ENCODE results near the gene PDE6G.

Gene PDE6G

DNA sequence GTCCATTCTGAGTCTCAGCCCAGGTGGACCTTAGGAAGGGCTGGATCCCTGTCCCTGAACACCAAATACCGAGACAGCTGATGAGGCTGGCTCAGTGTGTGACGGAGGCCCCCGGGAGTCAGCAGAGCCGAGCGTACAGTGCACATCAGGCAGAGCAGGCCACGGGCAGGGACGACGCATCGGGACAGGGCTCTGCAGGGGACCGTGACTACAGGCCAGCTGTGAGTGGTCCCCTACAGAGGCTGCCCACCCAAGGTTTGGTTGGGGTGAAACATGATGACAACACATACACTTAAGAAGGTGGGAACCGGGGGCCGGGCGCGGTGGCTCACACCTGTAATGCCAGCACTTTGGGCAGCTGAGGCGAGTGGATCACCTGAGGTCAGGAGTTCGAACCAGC is 16.6 kb upstream of the PDE6G start:
- Histone ChIP-seq H3K27ac (ENCODE audit: low read length) (no peak overlapping the region), H3K27me3 (ENCODE audit: low read depth, low read length) (no peaks in the 10 kb centered on the region), H3K36me3 (ENCODE audit: control insufficient read depth in 1 of 2, insufficient read depth in 2 of 2, low read length in 2 of 2) (peaks cover 12 to 50% of the 10 kb centered on the region in 2 donors), H3K9me3 (ENCODE audit: control insufficient read depth in 1 of 2, low read length in 2 of 2) (no peaks in the 10 kb centered on the region), H3K4me3 (ENCODE audit: low read depth in 1 of 2, low read length in 2 of 2) (no peak overlapping the region), H3K4me1 (ENCODE audit: control insufficient read depth in 1 of 2, insufficient read depth in 2 of 2, low read length in 2 of 2) (no peaks in the 10 kb centered on the region)

DNA sequence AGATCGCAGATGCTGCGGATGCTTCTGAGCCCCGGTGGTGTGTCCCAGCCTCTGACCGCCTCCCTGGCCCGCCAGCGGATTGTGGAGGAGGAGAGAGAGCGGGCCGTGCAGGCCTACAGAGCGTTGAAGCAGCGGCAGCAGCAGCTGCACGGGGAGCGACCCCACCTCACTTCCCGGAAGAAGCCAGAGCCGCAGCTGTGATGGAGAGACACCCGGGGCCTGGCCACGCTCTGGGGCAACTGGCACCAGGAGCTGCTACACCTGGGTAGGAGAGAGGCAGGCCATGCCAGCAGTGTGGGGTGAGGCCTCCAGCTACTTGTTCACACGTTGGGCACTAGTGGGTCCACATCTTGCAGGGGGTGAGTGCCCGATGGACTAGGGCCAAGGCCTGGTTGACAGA is 16.2 kb upstream of the PDE6G start:
- H3K4me1 ChIP-seq (ENCODE audit: control insufficient read depth in 1 of 2, insufficient read depth in 2 of 2, low read length in 2 of 2), result peaks cover 0 to 4% of the 10 kb centered on the region in 2 donors
- no peak overlapping the region for H3K27ac ChIP-seq (ENCODE audit: low read length)
- H3K4me3 ChIP-seq (ENCODE audit: low read depth in 1 of 2, low read length in 2 of 2), result no peak overlapping the region
- H3K27me3 ChIP-seq (ENCODE audit: low read depth, low read length), result no peaks in the 10 kb centered on the region
- H3K36me3 ChIP-seq (ENCODE audit: control insufficient read depth in 1 of 2, insufficient read depth in 2 of 2, low read length in 2 of 2), result peaks cover 12 to 50% of the 10 kb centered on the region in 2 donors
- H3K9me3 ChIP-seq (ENCODE audit: control insufficient read depth in 1 of 2, low read length in 2 of 2), result no peaks in the 10 kb centered on the region

DNA sequence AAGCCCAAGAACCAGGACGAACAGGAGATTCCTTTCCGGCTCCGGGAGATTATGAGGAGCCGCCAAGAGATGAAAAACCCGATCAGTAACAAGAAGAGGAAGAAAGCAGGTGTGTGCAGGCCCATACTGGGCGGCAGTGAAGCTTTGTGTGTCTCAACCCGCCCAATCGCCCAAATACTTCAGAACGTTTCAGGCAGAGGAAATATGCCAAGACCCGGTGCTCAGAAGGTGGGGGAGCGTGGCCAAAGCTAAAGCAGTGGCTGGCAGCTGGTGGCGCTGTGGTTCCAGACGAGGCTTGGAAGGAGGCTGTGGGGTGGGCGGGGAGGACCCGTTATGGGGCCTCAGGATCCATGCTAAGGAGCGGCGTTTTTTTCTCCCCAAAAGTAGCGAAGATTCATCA is 11.4 kb upstream of the PDE6G start:
- Histone ChIP-seq H3K27ac (ENCODE audit: low read length) (no peak overlapping the region), H3K4me3 (ENCODE audit: low read depth in 1 of 2, low read length in 2 of 2) (no peak overlapping the region), H3K27me3 (ENCODE audit: low read depth, low read length) (no peaks in the 10 kb centered on the region)

DNA sequence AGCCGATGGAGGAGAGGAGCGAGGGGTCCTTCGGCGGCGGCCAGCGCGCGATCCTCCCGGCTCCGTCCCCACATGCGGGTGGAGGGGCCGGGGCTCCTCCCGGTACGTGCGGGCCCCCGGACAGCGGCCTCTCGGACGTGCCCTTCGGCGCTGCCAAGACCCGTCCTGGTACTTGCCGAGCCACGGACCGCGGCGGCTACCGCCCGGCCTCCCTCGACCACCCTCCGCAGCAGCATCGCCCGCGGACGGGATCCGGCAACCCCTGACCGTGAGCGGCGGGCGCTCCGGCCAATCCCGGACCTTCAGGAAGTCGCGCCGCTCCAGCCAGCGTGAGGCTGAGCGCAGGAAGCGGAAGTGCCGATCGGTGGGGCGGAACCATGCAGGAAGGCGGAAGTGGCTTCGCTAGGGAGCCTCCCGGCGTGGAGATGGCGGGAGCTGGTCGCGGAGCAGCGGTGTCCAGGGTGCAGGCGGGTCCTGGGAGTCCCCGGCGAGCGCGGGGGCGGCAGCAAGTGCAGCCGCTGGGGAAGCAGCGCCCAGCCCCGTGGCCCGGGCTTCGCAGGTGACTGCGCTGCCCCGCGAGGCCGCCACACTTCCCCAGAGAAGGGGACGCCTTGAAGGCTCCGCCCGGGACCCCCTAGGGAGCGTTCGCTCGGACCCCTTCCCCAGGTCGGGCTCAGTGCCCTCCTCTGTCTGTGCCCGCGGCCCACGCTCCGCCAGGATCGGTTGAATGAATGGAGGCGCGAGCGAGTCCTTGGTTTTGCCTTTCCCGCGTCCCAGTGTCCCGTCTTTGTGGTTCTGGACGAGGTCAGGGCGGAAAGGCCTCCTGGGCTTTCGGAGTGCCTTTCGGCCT is 10.2 kb upstream of the PDE6G start, which contains the start of the genes CCDC137 and OXLD1:
Gene CCDC137, plus strand, starts transcription at position 396 of the 850 bp plus-strand sequence. Its CDS starts 30 bp downstream, at position 426.
Gene OXLD1, minus strand, starts transcription at position 264 of the 850 bp plus-strand sequence. Its CDS starts 28 bp downstream, at position 236.
- no peaks in the 10 kb centered on the region for H3K27me3 ChIP-seq (ENCODE audit: low read depth, low read length)
- peak within 1 kb of the TSS; percentile 95 to 99 for H3K4me3 ChIP-seq (ENCODE audit: low read depth in 1 of 2, low read length in 2 of 2)
- H3K4me1 ChIP-seq (ENCODE audit: control insufficient read depth in 1 of 2, insufficient read depth in 2 of 2, low read length in 2 of 2), result peaks cover 6 to 20% of the 10 kb centered on the region in 2 donors
- no peaks in the 10 kb centered on the region for H3K9me3 ChIP-seq (ENCODE audit: control insufficient read depth in 1 of 2, low read length in 2 of 2)
- H3K27ac ChIP-seq (ENCODE audit: low read length), result peak within 1 kb of the TSS; percentile 87
- H3K36me3 ChIP-seq (ENCODE audit: control insufficient read depth in 1 of 2, insufficient read depth in 2 of 2, low read length in 2 of 2), result peaks cover 4 to 21% of the 10 kb centered on the region in 2 donors

More for the DNA sequence above, 11.4 kb upstream of the PDE6G start:
- H3K4me1 ChIP-seq (ENCODE audit: control insufficient read depth in 1 of 2, insufficient read depth in 2 of 2, low read length in 2 of 2), result peaks cover 6 to 20% of the 10 kb centered on the region in 2 donors
- H3K36me3 ChIP-seq (ENCODE audit: control insufficient read depth in 1 of 2, insufficient read depth in 2 of 2, low read length in 2 of 2), result peaks cover 11 to 33% of the 10 kb centered on the region in 2 donors
- no peaks in the 10 kb centered on the region for H3K9me3 ChIP-seq (ENCODE audit: control insufficient read depth in 1 of 2, low read length in 2 of 2)

DNA sequence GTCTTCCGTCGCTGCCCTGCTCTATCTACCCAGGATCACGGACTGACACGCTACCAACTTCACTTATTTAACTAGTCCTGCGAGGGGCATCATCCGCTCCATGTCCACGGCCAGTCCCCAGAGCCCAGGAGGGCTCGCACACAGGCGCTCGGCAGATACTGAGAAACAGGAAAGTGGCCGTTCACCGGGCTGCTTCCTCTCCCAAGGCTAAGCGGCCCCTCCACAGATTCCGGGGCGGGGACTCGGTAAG is 9.7 kb upstream of the PDE6G start:
- Histone ChIP-seq H3K36me3 (ENCODE audit: control insufficient read depth in 1 of 2, insufficient read depth in 2 of 2, low read length in 2 of 2) (peaks cover 4 to 16% of the 10 kb centered on the region in 2 donors), H3K4me3 (ENCODE audit: low read depth in 1 of 2, low read length in 2 of 2) (peak overlapping the region; percentile 95 to 99), H3K27ac (ENCODE audit: low read length) (peak overlapping the region; percentile 87), H3K27me3 (ENCODE audit: low read depth, low read length) (no peaks in the 10 kb centered on the region), H3K9me3 (ENCODE audit: control insufficient read depth in 1 of 2, low read length in 2 of 2) (no peaks in the 10 kb centered on the region), H3K4me1 (ENCODE audit: control insufficient read depth in 1 of 2, insufficient read depth in 2 of 2, low read length in 2 of 2) (peaks cover 6 to 20% of the 10 kb centered on the region in 2 donors)

DNA sequence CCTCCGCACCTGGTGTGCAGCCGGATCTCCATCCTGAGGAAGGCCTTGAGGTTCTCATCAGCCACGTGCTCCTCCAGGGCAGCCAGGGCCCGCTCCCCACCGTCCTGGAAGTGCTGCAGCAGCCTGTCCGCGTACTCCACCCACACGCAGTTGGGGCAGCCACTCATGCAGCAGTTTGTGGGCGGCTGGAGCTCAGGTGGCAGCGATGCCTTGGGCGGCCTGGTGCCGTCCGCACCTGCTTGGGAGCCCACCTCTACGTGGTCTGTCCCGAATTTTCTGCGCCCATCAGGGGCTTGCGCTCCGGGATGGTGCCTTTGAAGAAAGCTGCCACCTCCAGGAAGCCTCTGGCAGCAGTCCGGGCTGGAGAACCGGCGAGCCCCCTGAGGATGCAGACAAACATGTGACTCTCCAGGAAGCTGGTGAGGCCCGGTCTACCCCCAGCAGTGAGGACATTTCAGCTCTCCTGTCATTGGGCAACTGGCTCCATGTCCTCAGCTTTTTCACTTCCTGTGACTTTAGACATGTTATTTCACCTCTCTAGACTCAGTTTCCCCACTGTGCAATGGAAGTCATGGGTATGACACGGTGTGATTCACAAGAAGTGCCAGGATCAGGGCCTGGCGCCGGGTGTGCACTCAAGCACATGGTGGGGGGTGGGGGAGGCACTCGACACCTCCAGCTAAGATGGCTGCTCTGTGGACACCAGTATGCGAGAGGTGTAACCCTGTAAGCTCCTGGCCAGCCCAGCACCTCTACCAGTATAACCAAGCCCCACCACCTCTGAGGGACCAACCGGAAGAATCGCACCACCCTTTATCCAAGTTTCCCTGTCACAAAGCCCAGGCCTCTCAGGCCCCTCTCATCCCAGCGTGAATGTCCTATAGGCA is 9.1 kb upstream of the PDE6G start:
- Histone ChIP-seq H3K27me3 (ENCODE audit: low read depth, low read length) (no peaks in the 10 kb centered on the region), H3K9me3 (ENCODE audit: control insufficient read depth in 1 of 2, low read length in 2 of 2) (no peaks in the 10 kb centered on the region), H3K4me1 (ENCODE audit: control insufficient read depth in 1 of 2, insufficient read depth in 2 of 2, low read length in 2 of 2) (peaks cover 6 to 20% of the 10 kb centered on the region in 2 donors), H3K36me3 (ENCODE audit: control insufficient read depth in 1 of 2, insufficient read depth in 2 of 2, low read length in 2 of 2) (peaks cover 4 to 13% of the 10 kb centered on the region in 2 donors), H3K27ac (ENCODE audit: low read length) (peak overlapping the region; percentile 87), H3K4me3 (ENCODE audit: low read depth in 1 of 2, low read length in 2 of 2) (peak overlapping the region; percentile 95 to 99)

DNA sequence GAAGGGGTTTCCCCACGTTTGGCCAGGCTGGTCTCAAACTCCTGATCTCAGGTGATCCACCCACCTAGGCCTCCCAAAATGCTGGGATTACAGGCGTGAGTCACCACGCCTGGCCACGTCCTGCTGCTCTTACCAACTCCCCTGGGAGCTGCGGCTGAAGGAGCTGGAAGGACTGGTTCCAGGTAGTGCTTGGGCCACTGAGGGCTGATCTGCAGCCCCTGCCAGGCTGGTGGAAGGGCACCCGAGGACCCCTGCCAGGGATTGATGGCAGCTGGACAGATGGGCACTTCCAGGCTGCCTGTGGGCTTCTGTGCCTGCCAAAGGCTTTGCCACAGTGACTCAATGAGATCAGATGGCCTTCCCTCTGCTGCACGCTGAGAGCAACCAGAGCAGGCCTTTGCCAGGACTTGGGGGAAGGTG is 7.7 kb upstream of the PDE6G start:
- Histone ChIP-seq H3K36me3 (ENCODE audit: control insufficient read depth in 1 of 2, insufficient read depth in 2 of 2, low read length in 2 of 2) (no peaks in the 10 kb centered on the region), H3K27ac (ENCODE audit: low read length) (no peak overlapping the region), H3K27me3 (ENCODE audit: low read depth, low read length) (no peaks in the 10 kb centered on the region), H3K9me3 (ENCODE audit: control insufficient read depth in 1 of 2, low read length in 2 of 2) (no peaks in the 10 kb centered on the region), H3K4me3 (ENCODE audit: low read depth in 1 of 2, low read length in 2 of 2) (no peak overlapping the region), H3K4me1 (ENCODE audit: control insufficient read depth in 1 of 2, insufficient read depth in 2 of 2, low read length in 2 of 2) (peaks cover 6 to 20% of the 10 kb centered on the region in 2 donors)

DNA sequence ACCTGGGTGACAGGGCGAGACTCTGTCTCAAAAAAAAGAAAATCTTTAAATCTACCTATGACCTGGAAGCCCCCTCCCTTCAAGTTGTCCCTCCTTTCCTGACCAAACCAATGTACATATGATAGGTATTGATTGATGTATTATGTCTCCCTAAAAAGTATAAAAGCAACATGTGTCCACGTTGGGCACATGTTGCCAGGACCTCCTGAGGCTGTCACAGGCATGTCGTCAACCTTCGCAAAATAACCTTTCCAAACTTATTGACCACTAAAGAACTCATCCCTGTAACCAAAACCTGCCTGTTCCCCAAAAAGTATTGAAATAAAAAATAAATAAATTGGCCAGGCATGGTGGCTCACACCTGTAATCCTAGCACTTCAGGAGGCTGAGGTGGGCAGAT is 5.7 kb upstream of the PDE6G start:
- no peaks in the 10 kb centered on the region for H3K27me3 ChIP-seq (ENCODE audit: low read depth, low read length)
- no peaks in the 10 kb centered on the region for H3K9me3 ChIP-seq (ENCODE audit: control insufficient read depth in 1 of 2, low read length in 2 of 2)
- H3K36me3 ChIP-seq (ENCODE audit: control insufficient read depth in 1 of 2, insufficient read depth in 2 of 2, low read length in 2 of 2), result no peaks in the 10 kb centered on the region
- H3K27ac ChIP-seq (ENCODE audit: low read length), result no peak overlapping the region
- H3K4me3 ChIP-seq (ENCODE audit: low read depth in 1 of 2, low read length in 2 of 2), result no peak overlapping the region
- peaks cover 6 to 13% of the 10 kb centered on the region in 2 donors for H3K4me1 ChIP-seq (ENCODE audit: control insufficient read depth in 1 of 2, insufficient read depth in 2 of 2, low read length in 2 of 2)

DNA sequence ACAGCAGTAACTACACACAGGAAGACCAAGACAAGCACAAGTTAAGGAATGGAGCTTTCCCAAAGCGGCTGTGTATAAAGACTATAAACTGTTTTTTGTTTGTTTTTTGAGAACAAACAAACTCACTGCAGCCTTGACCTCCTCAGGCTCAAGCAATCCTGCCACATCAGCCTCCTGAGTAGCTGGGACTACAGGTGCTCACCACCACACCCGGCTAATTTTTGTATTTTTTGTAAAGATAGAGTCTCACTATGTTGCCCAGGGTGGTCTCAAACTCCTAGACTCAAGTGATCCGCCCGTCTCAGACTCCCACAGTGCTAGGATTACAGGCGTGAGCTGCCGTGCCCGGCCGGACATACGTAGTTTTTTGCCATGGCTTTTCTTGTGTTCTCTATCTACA is 4.1 kb upstream of the PDE6G start:
- H3K36me3 ChIP-seq (ENCODE audit: control insufficient read depth in 1 of 2, insufficient read depth in 2 of 2, low read length in 2 of 2), result no peaks in the 10 kb centered on the region
- no peak overlapping the region for H3K27ac ChIP-seq (ENCODE audit: low read length)
- no peaks in the 10 kb centered on the region for H3K27me3 ChIP-seq (ENCODE audit: low read depth, low read length)
- H3K4me1 ChIP-seq (ENCODE audit: control insufficient read depth in 1 of 2, insufficient read depth in 2 of 2, low read length in 2 of 2), result peaks cover 2 to 5% of the 10 kb centered on the region in 2 donors
- no peaks in the 10 kb centered on the region for H3K9me3 ChIP-seq (ENCODE audit: control insufficient read depth in 1 of 2, low read length in 2 of 2)
- no peak overlapping the region for H3K4me3 ChIP-seq (ENCODE audit: low read depth in 1 of 2, low read length in 2 of 2)

DNA sequence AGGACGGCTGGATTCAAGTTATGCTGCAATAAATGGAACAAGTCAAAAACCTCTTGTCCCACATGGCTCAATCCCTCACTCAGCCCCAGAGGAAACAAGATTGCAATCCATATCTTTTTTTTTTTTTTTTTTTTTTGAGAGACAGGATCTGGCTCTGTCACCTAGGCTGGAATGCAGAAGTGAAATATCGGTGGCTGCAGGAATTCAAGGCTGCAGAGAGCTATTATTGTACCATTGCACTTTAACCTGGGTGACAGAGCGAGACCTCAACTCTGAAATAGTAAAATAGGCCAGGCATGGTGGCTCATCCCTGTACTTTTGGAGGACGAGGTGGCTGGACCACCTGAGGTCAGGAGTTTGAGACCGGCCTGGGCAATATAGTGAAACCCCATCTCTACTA is 2.7 kb upstream of the PDE6G start:
- Histone ChIP-seq H3K27ac (ENCODE audit: low read length) (no peak overlapping the region), H3K4me3 (ENCODE audit: low read depth in 1 of 2, low read length in 2 of 2) (no peak overlapping the region), H3K4me1 (ENCODE audit: control insufficient read depth in 1 of 2, insufficient read depth in 2 of 2, low read length in 2 of 2) (no peaks in the 10 kb centered on the region), H3K36me3 (ENCODE audit: control insufficient read depth in 1 of 2, insufficient read depth in 2 of 2, low read length in 2 of 2) (no peaks in the 10 kb centered on the region), H3K9me3 (ENCODE audit: control insufficient read depth in 1 of 2, low read length in 2 of 2) (no peaks in the 10 kb centered on the region), H3K27me3 (ENCODE audit: low read depth, low read length) (no peaks in the 10 kb centered on the region)

DNA sequence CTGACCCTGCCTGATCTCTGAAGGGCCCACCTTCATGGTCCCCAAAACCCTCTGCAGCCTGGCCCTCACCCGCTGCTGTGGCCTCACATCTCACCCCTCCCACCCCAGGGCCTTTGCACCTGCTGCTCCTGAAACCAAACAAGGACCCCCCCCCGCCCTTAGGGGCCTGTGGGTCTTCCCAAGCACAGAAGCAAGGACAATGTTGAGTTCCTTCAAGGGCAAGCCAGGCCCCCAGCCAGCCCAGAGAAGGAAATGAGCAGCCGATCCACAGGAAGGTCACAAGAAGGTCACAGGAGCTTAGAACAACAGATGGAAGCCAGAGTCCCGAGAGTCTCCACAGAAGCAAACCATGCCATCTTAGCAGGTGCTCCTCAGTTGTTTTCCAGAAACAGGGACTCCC is 493 bp upstream of the PDE6G start:
- no peaks in the 10 kb centered on the region for H3K4me1 ChIP-seq (ENCODE audit: control insufficient read depth in 1 of 2, insufficient read depth in 2 of 2, low read length in 2 of 2)
- no peaks in the 10 kb centered on the region for H3K36me3 ChIP-seq (ENCODE audit: control insufficient read depth in 1 of 2, insufficient read depth in 2 of 2, low read length in 2 of 2)
- no peak overlapping the region for H3K27ac ChIP-seq (ENCODE audit: low read length)
- H3K27me3 ChIP-seq (ENCODE audit: low read depth, low read length), result no peaks in the 10 kb centered on the region
- H3K4me3 ChIP-seq (ENCODE audit: low read depth in 1 of 2, low read length in 2 of 2), result no peak overlapping the region
- no peaks in the 10 kb centered on the region for H3K9me3 ChIP-seq (ENCODE audit: control insufficient read depth in 1 of 2, low read length in 2 of 2)
